Measurements from ENCODE around the gene TRNAU1AP. TPM values are rescaled to one million over a fixed set of nuclear protein-coding genes. Genes with fewer than 3 reads are reported as not detected.

TRNAU1AP gene
- total and polyA plus RNA-seq, 10 of the 15 experiments (the other 5 are each of a cell fraction or from before 2014, with no cell fraction given), result 24.3 to 67.0 (median 31.8) TPM

- no peak overlapping the region for H3K9ac ChIP-seq (ENCODE audit: control insufficient read depth, insufficient read depth, low read length)
- no peak overlapping the region for H3K27ac ChIP-seq (ENCODE audit: control insufficient read depth, insufficient read depth)
- SMC1A ChIA-PET (ENCODE audit: uncharacterized antibody, unreplicated experiment), result interaction anchor here (0.6 to 0.7 kb wide), 2 partner anchors 76 to 243 kb away, joined by 3 read pairs; no protein-coding TSS in a partner anchor
- in situ Hi-C loops (cut with MboI), result no loop called here
- no peak overlapping the region for H2AFZ ChIP-seq (ENCODE audit: control insufficient read depth, low read depth, low read length)
- H3K79me2 ChIP-seq (ENCODE audit: control insufficient read depth, insufficient read depth, low read length), result peaks cover 7% of the 10 kb centered on the region
- H3K27me3 ChIP-seq (replicated peaks in 1 of 2; ENCODE audit: control insufficient read depth in 2 of 2, insufficient read depth in 2 of 2, low read length in 1 of 2), result no peaks in the 10 kb centered on the region
- no peaks in the 10 kb centered on the region for H3K9me3 ChIP-seq (replicated peaks; ENCODE audit: control insufficient read depth, insufficient read depth, low read length)
- TF ChIP-seq TCF7 (IDR thresholded peaks at IDR 0.05; ENCODE audit: borderline replicate concordance) (no peak), EP300 (IDR thresholded peaks at IDR 0.05; ENCODE audit: borderline replicate concordance in 1 of 2, control insufficient read depth in 1 of 2, low read depth in 2 of 2, low read length in 2 of 2) (no peak), NFIC (IDR thresholded peaks at IDR 0.05; ENCODE audit: low read depth, low read length) (no peak), NKRF (conservative IDR thresholded peaks at IDR 0.05) (no peak), RAD51 (IDR thresholded peaks at IDR 0.05) (no peak), CHD1 (IDR thresholded peaks at IDR 0.05; ENCODE audit: low read depth, low read length) (no peak), POU2F2 (IDR thresholded peaks at IDR 0.05; ENCODE audit: borderline replicate concordance, low read depth, low read length) (no peak), TAF1 (IDR thresholded peaks at IDR 0.05; ENCODE audit: borderline replicate concordance, low read depth, low read length) (no peak), NBN (IDR thresholded peaks at IDR 0.05) (no peak)
- TF ChIP-seq, protein P1, sequence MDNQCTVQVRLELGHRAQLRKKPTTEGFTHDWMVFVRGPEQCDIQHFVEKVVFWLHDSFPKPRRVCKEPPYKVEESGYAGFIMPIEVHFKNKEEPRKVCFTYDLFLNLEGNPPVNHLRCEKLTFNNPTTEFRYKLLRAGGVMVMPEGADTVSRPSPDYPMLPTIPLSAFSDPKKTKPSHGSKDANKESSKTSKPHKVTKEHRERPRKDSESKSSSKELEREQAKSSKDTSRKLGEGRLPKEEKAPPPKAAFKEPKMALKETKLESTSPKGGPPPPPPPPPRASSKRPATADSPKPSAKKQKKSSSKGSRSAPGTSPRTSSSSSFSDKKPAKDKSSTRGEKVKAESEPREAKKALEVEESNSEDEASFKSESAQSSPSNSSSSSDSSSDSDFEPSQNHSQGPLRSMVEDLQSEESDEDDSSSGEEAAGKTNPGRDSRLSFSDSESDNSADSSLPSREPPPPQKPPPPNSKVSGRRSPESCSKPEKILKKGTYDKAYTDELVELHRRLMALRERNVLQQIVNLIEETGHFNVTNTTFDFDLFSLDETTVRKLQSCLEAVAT (IDR thresholded peaks at IDR 0.05), result no peak
- ATAC-seq (no peak), FAIRE-seq (no peak), DNase-seq (ENCODE audit: low read depth, low spot score) (no peak)
- peaks cover 18 to 27% of the 10 kb centered on the region in 2 experiments; a peak in 3 of 4 replicates for H3K36me3 ChIP-seq (ENCODE audit: control insufficient read depth in 2 of 2, insufficient read depth in 2 of 2, low read length in 1 of 2)
- no peaks in the 10 kb centered on the region for H3K4me1 ChIP-seq (ENCODE audit: control insufficient read depth, insufficient read depth, low read length)
- CTCF ChIA-PET, result interaction anchor here (0.6 kb wide), 2 partner anchors 15 to 110 kb away, joined by 3 read pairs; no protein-coding TSS in a partner anchor
- H4K20me1 ChIP-seq (ENCODE audit: control insufficient read depth, insufficient read depth), result no peaks in the 10 kb centered on the region
- H3K4me3 ChIP-seq, result no peak overlapping the region
- no peak overlapping the region for H3K4me2 ChIP-seq (ENCODE audit: control insufficient read depth, insufficient read depth)
- intact Hi-C loops (cut with micrococcal nuclease; ENCODE audit: unreplicated experiment), result no loop called here
- WGBS (ENCODE audit: insufficient coverage, insufficient replicate concordance, low lambda C conversion rate, missing lambda C conversion rate), result over 99% methylated on average over 20 of the region's 31 CpGs
- BruUV-seq (replicated peaks), result no TSS peak
- POLR2A ChIA-PET, result interaction anchor here (0.6 to 0.7 kb wide), 2 partner anchors 52 to 98 kb away, joined by 3 to 4 read pairs; no protein-coding TSS in a partner anchor
- RAD21 ChIA-PET (ENCODE audit: unreplicated experiment), result interaction anchor here (0.6 kb wide), 1 partner anchor 94 kb away, joined by 4 read pairs; no protein-coding TSS in a partner anchor
Observed at GRCh38 chr1:28530456-28530855, 22.4 kb upstream of the TRNAU1AP start.

Data from GM12878 (cell line).